HepG2 (cell line): ENCODE data around the gene SBNO2. TPM values are rescaled to one million over a fixed set of nuclear protein-coding genes. Genes with fewer than 3 reads are reported as not detected.

Source experiments
- ARID2 ChIP-seq: sonication (generic); formaldehyde crosslinking; IDR thresholded peaks from 2 replicates; pipeline ENCODE4 v1.8.1; 2022; ENCODE audit warnings: mild to moderate bottlenecking, missing genetic modification reagents, borderline replicate concordance
- CBX2 ChIP-seq, 2 experiments: fragments of 200-600 bp in 1 of 2; sonication (generic); formaldehyde crosslinking in 1 of 2; IDR thresholded peaks; 2 replicates each; pipeline versions ENCODE4 v1.7.0 to v1.8.1; 2018 to 2022; ENCODE audit warnings: low read depth in 2 of 2, low read length in 1 of 2, mild to moderate bottlenecking in 1 of 2, missing genetic modification reagents in 1 of 2
- FOXM1 ChIP-seq: sonication (generic); formaldehyde crosslinking; IDR thresholded peaks from 2 replicates; pipeline ENCODE4 v1.5.0; 2020; ENCODE audit warnings: missing genetic modification reagents
- HDAC1 ChIP-seq: sonication (generic); formaldehyde crosslinking; IDR thresholded peaks from 2 replicates; pipeline ENCODE4 v1.5.1; 2020; ENCODE audit warnings: mild to moderate bottlenecking, missing genetic modification reagents
- HMGA1 ChIP-seq: sonication (generic); formaldehyde crosslinking; conservative IDR thresholded peaks from 2 replicates; pipeline ENCODE4 v1.4.0; 2020; ENCODE audit warnings: missing genetic modification reagents
- HOXD1 ChIP-seq: sonication (generic); formaldehyde crosslinking; IDR thresholded peaks from 2 replicates; pipeline ENCODE4 v1.5.0; 2020; ENCODE audit warnings: missing genetic modification reagents
- MEIS1 ChIP-seq: sonication (generic); formaldehyde crosslinking; IDR thresholded peaks from 2 replicates; pipeline ENCODE4 v1.9.0; 2021; ENCODE audit warnings: mild to moderate bottlenecking, missing genetic modification reagents, moderate library complexity, borderline replicate concordance
- SNRNP70 ChIP-seq: fragments of 200-400 bp; formaldehyde crosslinking; IDR thresholded peaks from 2 replicates; pipeline ENCODE4 v1.6.1; 2017; ENCODE audit warnings: mild to moderate bottlenecking, low read depth, low read length, moderate library complexity
- SP4 ChIP-seq: sonication (generic); formaldehyde crosslinking; IDR thresholded peaks from 2 replicates; pipeline ENCODE4 v1.8.1; 2023; ENCODE audit warnings: mild to moderate bottlenecking, missing genetic modification reagents
- SRY ChIP-seq: sonication (generic); formaldehyde crosslinking; IDR thresholded peaks from 2 replicates; pipeline ENCODE4 v1.8.0; 2022; ENCODE audit warnings: mild to moderate bottlenecking, missing genetic modification reagents
- ZFP36L1 ChIP-seq: sonication (generic); formaldehyde crosslinking; IDR thresholded peaks from 2 replicates; pipeline ENCODE4 v1.8.0; 2022; ENCODE audit warnings: mild to moderate bottlenecking, missing genetic modification reagents, moderate library complexity
- ZKSCAN1 ChIP-seq: fragments of 150-350 bp; IDR thresholded peaks from 2 replicates; pipeline ENCODE4 v1.6.1; 2014; ENCODE audit warnings: low read length
- ZNF3 ChIP-seq: IDR thresholded peaks from 2 replicates; pipeline ENCODE4 v1.7.0; 2017; ENCODE audit warnings: inconsistent platforms
- ZNF317 ChIP-seq: sonication (generic); formaldehyde crosslinking; IDR thresholded peaks from 2 replicates; pipeline ENCODE4 v1.5.0; 2020; ENCODE audit warnings: mild to moderate bottlenecking, missing genetic modification reagents
- ZNF589 ChIP-seq: sonication (generic); formaldehyde crosslinking; conservative IDR thresholded peaks from 2 replicates; pipeline ENCODE4 v1.8.0; 2022; ENCODE audit warnings: mild to moderate bottlenecking, moderate library complexity, missing genetic modification reagents
- ZZZ3 ChIP-seq: sonication (generic); formaldehyde crosslinking; IDR thresholded peaks from 2 replicates; pipeline ENCODE4 v1.4.0; 2020; ENCODE audit warnings: missing genetic modification reagents, mild to moderate bottlenecking, borderline replicate concordance
- polyA plus RNA-seq, 8 experiments: library from polyadenylated mRNA; depleted of rRNA in 3 of 8; stranded (reverse) in 7 of 8; unstranded in 1 of 8; fragments of >200 nt; fragmentation: Illumina TruSeq in 4 of 8; extraction: Trizol in 4 of 8; gene quantifications; 2 replicates each; pipeline versions ENCODE4 v1.2.1 to v1.2.3, GENCODE V29; 2011 to 2016; ENCODE audit warnings: low read depth in 4 of 8, missing spikeins in 1 of 8, mixed read lengths in 1 of 8; ENCODE audit not compliant: insufficient read depth in 1 of 8
- total RNA-seq, 5 experiments: library from RNA; depleted of rRNA; stranded (reverse); fragments of >200 nt; fragmentation: Illumina TruSeq; extraction: Trizol; gene quantifications; 2 replicates each; pipeline ENCODE4 v1.2.3, GENCODE V29; 2016; ENCODE audit warnings: low read depth in 1 of 5
- TF ChIP-seq, protein P1 (sequence below): sonication (generic); formaldehyde crosslinking; IDR thresholded peaks from 2 replicates; pipeline ENCODE4 v1.5.1; 2020; ENCODE audit warnings: missing genetic modification reagents, mild to moderate bottlenecking, borderline replicate concordance
- TF ChIP-seq, protein P2 (sequence below): sonication (generic); formaldehyde crosslinking; IDR thresholded peaks from 2 replicates; pipeline ENCODE4 v1.8.0; 2022; ENCODE audit warnings: missing genetic modification reagents, mild to moderate bottlenecking, borderline replicate concordance
- TF ChIP-seq, protein P3 (sequence below): sonication (generic); formaldehyde crosslinking; IDR thresholded peaks from 2 replicates; pipeline ENCODE4 v1.4.0; 2020; ENCODE audit warnings: missing genetic modification reagents
- TF ChIP-seq, protein P4 (sequence below): sonication (generic); formaldehyde crosslinking; IDR thresholded peaks from 2 replicates; pipeline ENCODE4 v1.8.0; 2022; ENCODE audit warnings: missing genetic modification reagents, low read depth, mild to moderate bottlenecking, borderline replicate concordance
- TF ChIP-seq, protein P5 (sequence below): sonication (generic); formaldehyde crosslinking; IDR thresholded peaks from 2 replicates; pipeline ENCODE4 v1.8.0; 2022; ENCODE audit warnings: mild to moderate bottlenecking, missing genetic modification reagents, moderate library complexity

The SBNO2 gene
- total and polyA plus RNA-seq, 2 of the 13 experiments (the other 11 are each of a cell fraction or from before 2014, with no cell fraction given), result 8.6 to 10.4 TPM

DNA sequence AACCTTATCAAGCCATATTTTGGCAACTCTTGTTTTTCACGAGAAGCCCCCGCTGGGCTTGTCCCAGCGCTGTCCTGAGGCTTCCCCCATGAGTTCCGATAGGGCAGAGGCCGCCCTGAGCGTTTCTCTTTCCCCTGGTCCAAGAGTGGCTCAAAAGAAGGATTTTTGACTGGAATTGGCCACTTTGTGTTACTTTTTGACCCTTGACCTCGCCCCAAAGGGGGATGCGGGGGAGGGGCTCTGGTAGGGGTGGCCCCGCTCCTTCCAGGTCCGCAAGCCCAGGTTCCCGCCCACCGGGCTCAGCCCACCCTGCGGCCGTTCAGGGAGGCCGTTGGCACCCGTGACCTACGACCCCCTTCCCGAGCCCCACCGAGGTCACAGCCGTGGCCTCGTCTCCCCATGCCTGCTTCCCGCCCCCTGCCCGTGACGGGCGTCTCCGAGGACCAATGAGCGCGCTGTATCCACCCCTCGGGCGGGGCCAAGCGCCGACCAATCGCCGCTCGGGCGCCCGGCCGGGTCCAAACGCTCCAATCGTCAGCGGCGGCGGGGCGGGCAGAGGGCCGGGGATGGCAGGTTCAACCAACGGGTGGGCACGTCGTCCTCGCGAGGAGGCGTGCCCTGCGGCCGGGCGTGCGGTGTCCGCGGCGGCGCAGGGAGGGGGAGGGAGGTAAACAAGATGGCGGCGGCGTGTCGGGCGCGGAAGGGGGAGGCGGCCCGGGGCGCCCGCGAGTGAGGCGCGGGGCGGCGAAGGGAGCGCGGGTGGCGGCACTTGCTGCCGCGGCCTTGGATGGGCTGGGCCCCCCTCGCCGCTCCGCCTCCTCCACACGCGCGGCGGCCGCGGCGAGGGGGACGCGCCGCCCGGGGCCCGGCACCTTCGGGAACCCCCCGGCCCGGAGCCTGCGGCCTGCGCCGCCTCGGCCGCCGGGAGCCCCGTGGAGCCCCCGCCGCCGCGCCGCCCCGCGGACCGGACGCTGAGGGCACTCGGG, 31.3 kb upstream of the SBNO2 start, which contains the start of gene STK11 (continued):
- TF ChIP-seq, protein P1, sequence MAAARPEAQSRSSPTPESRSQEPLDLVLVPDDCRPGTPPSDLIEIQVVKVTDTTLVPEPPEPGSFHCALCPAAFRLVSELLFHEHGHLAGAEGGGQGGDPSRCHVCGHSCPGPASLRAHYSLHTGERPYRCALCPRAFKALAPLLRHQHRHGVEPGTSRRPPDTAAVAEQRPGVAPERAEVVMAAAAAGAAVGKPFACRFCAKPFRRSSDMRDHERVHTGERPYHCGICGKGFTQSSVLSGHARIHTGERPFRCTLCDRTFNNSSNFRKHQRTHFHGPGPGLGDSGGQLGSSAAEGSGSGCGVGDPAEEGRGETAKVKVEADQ, result no peak
- TF ChIP-seq SNRNP70 (no peak), ZKSCAN1 (no peak), ZNF589 (CRISPR knock-in tag) (no peak), ZFP36L1 (CRISPR knock-in tag) (no peak), ZZZ3 (CRISPR knock-in tag) (no peak), FOXM1 (0 out of 2 replicates have a peak, but pooled peaks have one; percentile 28), MEIS1 (CRISPR knock-in tag) (no peak), ARID2 (CRISPR knock-in tag) (no peak), HOXD1 (CRISPR knock-in tag) (peak; percentile 74; the same call in 1 of the 2 replicates), HDAC1 (CRISPR knock-in tag) (peak; percentile 66), SP4 (CRISPR knock-in tag) (peak; percentile 98), ZNF317 (CRISPR knock-in tag) (0 out of 2 replicates have a peak, but pooled peaks have one; percentile 51), SRY (CRISPR knock-in tag) (no peak), HMGA1 (CRISPR knock-in tag) (no peak), ZNF3 (CRISPR knock-in tag) (no peak), CBX2 (IDR thresholded peaks at IDR 0.05; ENCODE audit: low read depth, low read length) (no peak), CBX2 (CRISPR knock-in tag; IDR thresholded peaks at IDR 0.05; ENCODE audit: low read depth) (no peak)
- TF ChIP-seq, protein P2, sequence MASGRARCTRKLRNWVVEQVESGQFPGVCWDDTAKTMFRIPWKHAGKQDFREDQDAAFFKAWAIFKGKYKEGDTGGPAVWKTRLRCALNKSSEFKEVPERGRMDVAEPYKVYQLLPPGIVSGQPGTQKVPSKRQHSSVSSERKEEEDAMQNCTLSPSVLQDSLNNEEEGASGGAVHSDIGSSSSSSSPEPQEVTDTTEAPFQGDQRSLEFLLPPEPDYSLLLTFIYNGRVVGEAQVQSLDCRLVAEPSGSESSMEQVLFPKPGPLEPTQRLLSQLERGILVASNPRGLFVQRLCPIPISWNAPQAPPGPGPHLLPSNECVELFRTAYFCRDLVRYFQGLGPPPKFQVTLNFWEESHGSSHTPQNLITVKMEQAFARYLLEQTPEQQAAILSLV (CRISPR knock-in tag), result 0 out of 2 replicates have a peak, but pooled peaks have one; percentile 64
- TF ChIP-seq, protein P3, sequence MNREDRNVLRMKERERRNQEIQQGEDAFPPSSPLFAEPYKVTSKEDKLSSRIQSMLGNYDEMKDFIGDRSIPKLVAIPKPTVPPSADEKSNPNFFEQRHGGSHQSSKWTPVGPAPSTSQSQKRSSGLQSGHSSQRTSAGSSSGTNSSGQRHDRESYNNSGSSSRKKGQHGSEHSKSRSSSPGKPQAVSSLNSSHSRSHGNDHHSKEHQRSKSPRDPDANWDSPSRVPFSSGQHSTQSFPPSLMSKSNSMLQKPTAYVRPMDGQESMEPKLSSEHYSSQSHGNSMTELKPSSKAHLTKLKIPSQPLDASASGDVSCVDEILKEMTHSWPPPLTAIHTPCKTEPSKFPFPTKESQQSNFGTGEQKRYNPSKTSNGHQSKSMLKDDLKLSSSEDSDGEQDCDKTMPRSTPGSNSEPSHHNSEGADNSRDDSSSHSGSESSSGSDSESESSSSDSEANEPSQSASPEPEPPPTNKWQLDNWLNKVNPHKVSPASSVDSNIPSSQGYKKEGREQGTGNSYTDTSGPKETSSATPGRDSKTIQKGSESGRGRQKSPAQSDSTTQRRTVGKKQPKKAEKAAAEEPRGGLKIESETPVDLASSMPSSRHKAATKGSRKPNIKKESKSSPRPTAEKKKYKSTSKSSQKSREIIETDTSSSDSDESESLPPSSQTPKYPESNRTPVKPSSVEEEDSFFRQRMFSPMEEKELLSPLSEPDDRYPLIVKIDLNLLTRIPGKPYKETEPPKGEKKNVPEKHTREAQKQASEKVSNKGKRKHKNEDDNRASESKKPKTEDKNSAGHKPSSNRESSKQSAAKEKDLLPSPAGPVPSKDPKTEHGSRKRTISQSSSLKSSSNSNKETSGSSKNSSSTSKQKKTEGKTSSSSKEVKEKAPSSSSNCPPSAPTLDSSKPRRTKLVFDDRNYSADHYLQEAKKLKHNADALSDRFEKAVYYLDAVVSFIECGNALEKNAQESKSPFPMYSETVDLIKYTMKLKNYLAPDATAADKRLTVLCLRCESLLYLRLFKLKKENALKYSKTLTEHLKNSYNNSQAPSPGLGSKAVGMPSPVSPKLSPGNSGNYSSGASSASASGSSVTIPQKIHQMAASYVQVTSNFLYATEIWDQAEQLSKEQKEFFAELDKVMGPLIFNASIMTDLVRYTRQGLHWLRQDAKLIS (CRISPR knock-in tag), result no peak
- TF ChIP-seq, protein P4, sequence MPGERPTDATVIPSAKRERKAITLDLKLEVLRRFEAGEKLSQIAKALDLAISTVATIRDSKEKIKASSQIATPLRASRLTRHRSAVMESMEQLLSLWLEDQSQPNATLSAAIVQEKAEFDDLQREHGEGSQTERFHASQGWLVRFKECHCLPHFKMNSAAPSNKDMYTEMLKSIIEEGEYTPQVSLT, result no peak
- TF ChIP-seq, protein P5, sequence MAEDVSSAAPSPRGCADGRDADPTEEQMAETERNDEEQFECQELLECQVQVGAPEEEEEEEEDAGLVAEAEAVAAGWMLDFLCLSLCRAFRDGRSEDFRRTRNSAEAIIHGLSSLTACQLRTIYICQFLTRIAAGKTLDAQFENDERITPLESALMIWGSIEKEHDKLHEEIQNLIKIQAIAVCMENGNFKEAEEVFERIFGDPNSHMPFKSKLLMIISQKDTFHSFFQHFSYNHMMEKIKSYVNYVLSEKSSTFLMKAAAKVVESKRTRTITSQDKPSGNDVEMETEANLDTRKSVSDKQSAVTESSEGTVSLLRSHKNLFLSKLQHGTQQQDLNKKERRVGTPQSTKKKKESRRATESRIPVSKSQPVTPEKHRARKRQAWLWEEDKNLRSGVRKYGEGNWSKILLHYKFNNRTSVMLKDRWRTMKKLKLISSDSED (CRISPR knock-in tag), result no peak
